Panc1 (cell line): ENCODE results near the gene NPAS1. TPM values are rescaled to one million over a fixed set of nuclear protein-coding genes. Genes with fewer than 3 reads are reported as not detected.

Source experiments
- ATAC-seq: fragments of 200-7000 bp; cut with Tn5 transposase; 2 replicates; pipeline ENCODE4 v1.9.1; 2020; ENCODE audit warnings: mild to moderate bottlenecking, moderate library complexity
- Bru-seq: library from RNA; stranded (reverse); fragments of 400-500 nt; gene quantifications from one replicate; lab custom pipeline; 2021; lab: Mats Ljungman, UMichigan
- BruChase-seq, 2 experiments: library from RNA; stranded (reverse); fragments of 400-500 nt; gene quantifications; one replicate each; lab custom pipeline; 2021; lab: Mats Ljungman, UMichigan
- BruUV-seq: library from RNA; stranded (reverse); fragments of 400-500 nt; replicated peaks from 2 replicates; lab custom pipeline; 2021; lab: Mats Ljungman, UMichigan
- CTCF ChIA-PET: fragments of 300-600 bp; sonication (Branson Sonifier 250); formaldehyde crosslinking; loops from one replicate; lab custom pipeline; 2022; ENCODE audit warnings: antibody characterized with exemption; lab: Charles Lee
- POLR2A ChIA-PET: fragments of 300-600 bp; sonication (Branson Sonifier 250); formaldehyde crosslinking; loops from one replicate; lab custom pipeline; 2022; ENCODE audit warnings: antibody characterized with exemption; lab: Charles Lee
- DNase-seq: peaks from one replicate; pipeline ENCODE4 v3.0.0-alpha.2; 2010; ENCODE audit warnings: low read depth, low spot score
- H3K27ac ChIP-seq: 2 replicates; pipeline ENCODE4 v1.5.1; 2011; ENCODE audit warnings: mild to moderate bottlenecking, low read length, inconsistent platforms
- H3K27me3 ChIP-seq: fragments of 200-500 bp; sonication (Bioruptor generic); 2 replicates; pipeline ENCODE4 v1.6.0; 2014; ENCODE audit warnings: low read length, inconsistent platforms; ENCODE audit not compliant: control insufficient read depth, insufficient read depth
- H3K36me3 ChIP-seq: fragments of 200-500 bp; sonication (Bioruptor generic); 2 replicates; pipeline ENCODE4 v1.5.1; 2014; ENCODE audit warnings: inconsistent platforms, mild to moderate bottlenecking, low read length, moderate library complexity; ENCODE audit not compliant: control insufficient read depth, insufficient read depth
- H3K4me1 ChIP-seq: 2 replicates; pipeline ENCODE4 v1.5.1; 2011; ENCODE audit warnings: inconsistent platforms, mild to moderate bottlenecking, low read length, moderate library complexity; ENCODE audit not compliant: control insufficient read depth, insufficient read depth
- H3K4me3 ChIP-seq, 2 experiments: 2 replicates each; pipeline ENCODE4 v1.5.1; 2011 to 2012; ENCODE audit warnings: low read depth in 2 of 2, low read length in 2 of 2, mild to moderate bottlenecking in 2 of 2, inconsistent platforms in 1 of 2, moderate library complexity in 1 of 2
- H3K9me3 ChIP-seq: fragments of 200-500 bp; sonication (Bioruptor generic); 2 replicates; pipeline ENCODE4 v1.5.1; 2014; ENCODE audit warnings: low read depth, mild to moderate bottlenecking, inconsistent platforms, low read length, moderate library complexity; ENCODE audit not compliant: control insufficient read depth, insufficient read depth
- CTCF ChIP-seq: fragments of 450-650 bp; IDR thresholded peaks from 2 replicates; pipeline ENCODE4 v1.5.1; 2017; ENCODE audit warnings: mild to moderate bottlenecking
- POLR2AphosphoS5 ChIP-seq: IDR thresholded peaks from 2 replicates; pipeline ENCODE4 v1.6.1; 2012; ENCODE audit warnings: mild to moderate bottlenecking, low read depth, low read length, moderate library complexity
- REST ChIP-seq, 2 experiments: IDR thresholded peaks; 2 replicates each; pipeline ENCODE4 v1.6.1; 2011 to 2012; ENCODE audit warnings: low read depth in 2 of 2, control low read depth in 1 of 2, low read length in 1 of 2, mild to moderate bottlenecking in 1 of 2, moderate library complexity in 1 of 2; ENCODE audit not compliant: insufficient read depth in 1 of 2
- SIN3A ChIP-seq: IDR thresholded peaks from 2 replicates; pipeline ENCODE4 v1.6.1; 2012; ENCODE audit warnings: low read depth, mild to moderate bottlenecking, low read length, moderate library complexity, borderline replicate concordance; ENCODE audit not compliant: insufficient read depth
- TCF7L2 ChIP-seq: IDR thresholded peaks from 2 replicates; pipeline ENCODE4 v1.6.1; 2011; ENCODE audit warnings: mild to moderate bottlenecking, low read depth, low read length, inconsistent platforms
- in situ Hi-C: cut with HindIII; loops from 2 replicates; pipeline ENCODE4 v1.10.0; 2016; ENCODE audit warnings: low sequenced_read_pairs, low pct_unique_long_range_greater_than_20kb
- intact Hi-C: fragments of 100-400 bp; cut with micrococcal nuclease; formaldehyde crosslinking; loops from one replicate; pipeline ENCODE4 v1.10.0; 2022; ENCODE audit not compliant: unreplicated experiment
- long read RNA-seq: library from polyadenylated mRNA; unstranded; transcript quantifications from one replicate; pipeline ENCODE4 v2.0.0, GENCODE V29; 2021; ENCODE audit not compliant: unreplicated experiment
- polyA plus RNA-seq: library from polyadenylated mRNA; unstranded; fragments of >200 nt; gene quantifications from one replicate; pipeline ENCODE4 v1.2.1, GENCODE V29; 2012; ENCODE audit warnings: missing spikeins; ENCODE audit not compliant: insufficient read length
- total RNA-seq: library from RNA; stranded (reverse); gene quantifications from one replicate; pipeline ENCODE4 v1.2.1, GENCODE V29; 2021; ENCODE audit not compliant: unreplicated experiment

NPAS1 gene
- total RNA-seq (3.6 TPM), Bru-seq, nascent RNA (percentile 33 among the genes with signal in this experiment), BruChase-seq, experiment 1, labeled RNA remaining after a 2-hour chase (percentile 36 among the genes with signal in this experiment), BruChase-seq, experiment 2, labeled RNA remaining after a 6-hour chase (percentile 38 among the genes with signal in this experiment)
- 3.2 TPM for polyA plus RNA-seq
- long read RNA-seq, partial matches to known transcripts: 4 of 18 reads
- long read RNA-seq, other reads (novel, unspliced or antisense): 14 of 18 reads

GRCh38 chr19:47019431-47020041, at the start of gene NPAS1:
NPAS1 (plus strand) TSS chr19:47019837; CDS start chr19:47021048, 1,211 bp downstream.
- POLR2A ChIA-PET: no interaction called here
- CTCF ChIA-PET: no interaction called here
- BruUV-seq: no TSS peak
- no peak within 1 kb of the TSS for H3K27ac ChIP-seq
- H3K36me3 ChIP-seq: no peaks in the 10 kb centered on the region
- no peaks in the 10 kb centered on the region for H3K27me3 ChIP-seq
- in situ Hi-C loops (no loop called here), intact Hi-C loops (no loop called here)
- DNase-seq: no peak
- peak; percentile 69 for ATAC-seq
- peak within 1 kb of the TSS; percentile 33 to 35 for H3K4me3 ChIP-seq
- no peaks in the 10 kb centered on the region for H3K9me3 ChIP-seq
- peaks cover 8% of the 10 kb centered on the region for H3K4me1 ChIP-seq
- TF ChIP-seq REST (IDR thresholded peaks at IDR 0.05; ENCODE audit: insufficient read depth in 1 of 2, low read depth in 2 of 2, low read length in 1 of 2) (no peak), TCF7L2 (no peak)

GRCh38 chr19:46970815-46971214, 48.8 kb upstream of the NPAS1 start:
- no peaks in the 10 kb centered on the region for H3K36me3 ChIP-seq
- ChIA-PET POLR2A (no interaction called here), CTCF (no interaction called here)
- no TSS peak for BruUV-seq
- in situ Hi-C loops (no loop called here), intact Hi-C loops (no loop called here)
- no peaks in the 10 kb centered on the region for H3K27me3 ChIP-seq
- no peak for ATAC-seq
- no peaks in the 10 kb centered on the region for H3K9me3 ChIP-seq
- H3K4me1 ChIP-seq: peaks cover 12% of the 10 kb centered on the region
- TF ChIP-seq POLR2AphosphoS5 (no peak), REST (IDR thresholded peaks at IDR 0.05; ENCODE audit: insufficient read depth in 1 of 2, low read depth in 2 of 2, low read length in 1 of 2) (no peak), CTCF (no peak), TCF7L2 (no peak), SIN3A (no peak)
- DNase-seq: peak; percentile 50
- no peak overlapping the region for H3K27ac ChIP-seq
- H3K4me3 ChIP-seq: no peak overlapping the region
